Cardiac fibroblast (primary cell): Measurements from ENCODE around the gene RASSF4.

Experiments used
- DNase-seq, 2 donors: peaks; one replicate each; pipeline versions ENCODE4 v3.0.0 to v3.0.0-alpha.2; 2010; ENCODE audit warnings: low read depth in 2 of 2
- H3K4me3 ChIP-seq, 2 donors: replicated peaks in 1 of 2; 1 replicate in 1 of 2; 2 replicates in 1 of 2; pipeline ENCODE4 v1.5.1; 2011; ENCODE audit warnings: low read depth in 2 of 2, low read length in 2 of 2, mild to moderate bottlenecking in 2 of 2, moderate library complexity in 1 of 2
- TF ChIP-seq, protein P1 (sequence below): IDR thresholded peaks from one replicate; pipeline ENCODE4 v1.5.1; 2011; ENCODE audit warnings: low read depth, mild to moderate bottlenecking, low read length, inconsistent platforms

The RASSF4 gene

DNA sequence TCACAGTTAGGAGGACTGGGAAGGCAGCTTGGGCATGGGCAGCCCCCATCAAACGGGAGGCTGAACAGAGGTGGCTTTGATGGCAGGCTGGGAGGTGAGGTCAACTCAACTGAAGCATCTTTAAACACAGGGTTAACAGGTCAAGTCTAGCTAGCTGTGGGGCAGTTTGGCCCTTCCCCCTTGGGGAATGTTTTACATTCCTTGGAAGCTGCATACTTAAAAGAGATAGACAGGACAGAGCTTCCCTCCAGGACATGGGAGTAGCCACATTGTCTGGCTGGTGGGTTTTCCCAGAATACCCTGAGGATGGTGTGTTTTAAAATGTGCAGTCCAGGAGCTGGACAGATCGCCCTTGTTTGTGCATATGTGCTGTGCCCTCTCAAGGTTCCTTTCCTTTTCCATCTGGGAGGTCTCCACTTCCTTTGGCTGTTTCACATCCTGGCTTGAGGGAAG is 6.8 kb upstream of the RASSF4 start:
- no peak for DNase-seq
- TF ChIP-seq, protein P1, sequence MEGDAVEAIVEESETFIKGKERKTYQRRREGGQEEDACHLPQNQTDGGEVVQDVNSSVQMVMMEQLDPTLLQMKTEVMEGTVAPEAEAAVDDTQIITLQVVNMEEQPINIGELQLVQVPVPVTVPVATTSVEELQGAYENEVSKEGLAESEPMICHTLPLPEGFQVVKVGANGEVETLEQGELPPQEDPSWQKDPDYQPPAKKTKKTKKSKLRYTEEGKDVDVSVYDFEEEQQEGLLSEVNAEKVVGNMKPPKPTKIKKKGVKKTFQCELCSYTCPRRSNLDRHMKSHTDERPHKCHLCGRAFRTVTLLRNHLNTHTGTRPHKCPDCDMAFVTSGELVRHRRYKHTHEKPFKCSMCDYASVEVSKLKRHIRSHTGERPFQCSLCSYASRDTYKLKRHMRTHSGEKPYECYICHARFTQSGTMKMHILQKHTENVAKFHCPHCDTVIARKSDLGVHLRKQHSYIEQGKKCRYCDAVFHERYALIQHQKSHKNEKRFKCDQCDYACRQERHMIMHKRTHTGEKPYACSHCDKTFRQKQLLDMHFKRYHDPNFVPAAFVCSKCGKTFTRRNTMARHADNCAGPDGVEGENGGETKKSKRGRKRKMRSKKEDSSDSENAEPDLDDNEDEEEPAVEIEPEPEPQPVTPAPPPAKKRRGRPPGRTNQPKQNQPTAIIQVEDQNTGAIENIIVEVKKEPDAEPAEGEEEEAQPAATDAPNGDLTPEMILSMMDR: no peak
- no peak overlapping the region for H3K4me3 ChIP-seq

DNA sequence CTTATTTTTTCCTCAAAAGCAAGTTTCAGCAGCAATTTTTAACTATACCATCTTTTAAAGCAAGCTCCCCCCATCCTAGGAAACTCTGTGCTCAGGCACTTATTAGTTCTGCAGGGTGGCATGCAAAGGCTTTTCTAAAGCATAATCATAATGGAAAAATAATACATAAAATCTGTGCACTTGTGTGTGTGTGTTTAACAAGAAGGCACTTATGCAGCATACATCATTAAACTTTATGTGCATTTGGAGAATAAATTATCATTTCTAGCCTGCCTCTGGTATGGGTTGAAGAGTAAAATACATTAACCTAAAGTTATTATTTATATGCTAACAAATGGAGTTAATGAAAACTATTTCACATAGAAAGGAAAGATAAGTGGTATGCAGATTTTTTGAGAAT is 5.6 kb upstream of the RASSF4 start:
- TF ChIP-seq, protein P1: no peak
- H3K4me3 ChIP-seq: no peak overlapping the region
- DNase-seq: no peak

DNA sequence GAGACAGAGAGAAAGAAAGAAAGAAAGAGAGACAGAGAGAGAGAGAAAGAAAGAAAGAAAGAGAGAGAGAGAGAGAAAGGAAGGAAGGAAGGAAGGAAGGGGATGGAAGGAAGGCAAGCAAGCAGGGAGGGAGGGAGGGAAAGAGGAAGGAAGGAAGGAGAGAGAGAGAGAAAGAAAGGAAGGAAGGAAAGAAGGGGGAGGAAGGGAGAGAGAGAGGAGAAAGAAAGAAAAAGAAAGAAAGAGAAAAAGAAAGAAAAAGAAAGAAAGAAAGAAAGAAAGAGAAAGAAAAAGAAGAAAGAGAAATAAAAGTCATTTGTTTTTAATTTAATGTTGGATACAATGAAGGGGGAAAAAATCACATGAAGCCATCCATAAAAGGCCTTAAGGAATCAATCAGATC is 4.6 kb upstream of the RASSF4 start:
- DNase-seq: no peak
- TF ChIP-seq, protein P1: no peak
- no peak overlapping the region for H3K4me3 ChIP-seq

DNA sequence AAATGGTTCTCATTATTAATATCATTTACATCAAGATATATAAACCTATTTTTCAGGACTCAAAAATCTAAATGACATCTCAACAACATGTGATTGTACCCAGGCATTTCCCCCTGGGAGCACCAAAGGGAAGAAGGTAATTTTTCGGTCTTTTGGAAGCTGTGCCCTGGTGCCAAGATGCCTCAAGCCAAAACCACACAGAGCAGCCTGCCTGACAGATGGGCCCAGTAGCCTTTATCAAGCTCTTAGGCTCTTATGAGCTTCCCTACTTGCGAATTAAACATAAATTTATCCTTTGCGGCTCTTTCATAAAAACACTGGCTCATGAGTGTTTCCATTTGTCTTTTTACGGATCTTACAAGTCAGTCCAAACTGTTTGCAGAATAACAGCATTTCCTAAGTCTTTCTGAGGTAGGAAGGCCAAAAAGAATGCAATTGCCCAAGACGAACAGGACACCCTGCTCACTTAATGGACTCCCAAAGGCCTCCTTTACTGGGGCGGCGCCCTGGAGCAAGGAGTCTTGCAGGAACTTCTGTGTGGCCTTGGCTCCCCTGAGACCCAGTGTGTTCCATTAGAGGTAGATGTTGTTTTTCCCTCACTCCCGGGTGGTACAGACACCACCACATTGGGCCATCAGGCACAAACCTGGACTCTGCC is 4.1 kb upstream of the RASSF4 start:
- TF ChIP-seq, protein P1: no peak
- no peak for DNase-seq
- no peak overlapping the region for H3K4me3 ChIP-seq

DNA sequence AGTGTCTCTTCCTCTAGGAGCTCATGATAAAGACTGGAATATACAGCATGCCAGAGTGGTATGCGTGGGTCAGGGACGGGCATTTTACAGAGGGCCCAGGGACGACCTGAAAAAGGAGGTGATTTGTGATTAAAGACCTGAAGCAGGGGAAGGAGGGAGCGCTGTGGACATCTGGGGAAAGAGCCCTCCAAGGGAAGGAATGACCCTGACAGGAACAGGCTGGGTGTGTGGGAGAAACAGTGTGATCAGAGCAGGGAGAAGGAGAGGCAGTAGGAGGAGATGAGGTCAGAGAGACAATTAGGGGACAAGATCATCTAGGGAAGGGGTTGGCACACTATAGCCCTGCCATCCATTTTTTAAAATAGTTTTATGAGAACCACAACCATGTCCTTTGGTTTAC is 3.4 kb upstream of the RASSF4 start:
- DNase-seq: no peak
- TF ChIP-seq, protein P1: no peak
- no peak overlapping the region for H3K4me3 ChIP-seq

DNA sequence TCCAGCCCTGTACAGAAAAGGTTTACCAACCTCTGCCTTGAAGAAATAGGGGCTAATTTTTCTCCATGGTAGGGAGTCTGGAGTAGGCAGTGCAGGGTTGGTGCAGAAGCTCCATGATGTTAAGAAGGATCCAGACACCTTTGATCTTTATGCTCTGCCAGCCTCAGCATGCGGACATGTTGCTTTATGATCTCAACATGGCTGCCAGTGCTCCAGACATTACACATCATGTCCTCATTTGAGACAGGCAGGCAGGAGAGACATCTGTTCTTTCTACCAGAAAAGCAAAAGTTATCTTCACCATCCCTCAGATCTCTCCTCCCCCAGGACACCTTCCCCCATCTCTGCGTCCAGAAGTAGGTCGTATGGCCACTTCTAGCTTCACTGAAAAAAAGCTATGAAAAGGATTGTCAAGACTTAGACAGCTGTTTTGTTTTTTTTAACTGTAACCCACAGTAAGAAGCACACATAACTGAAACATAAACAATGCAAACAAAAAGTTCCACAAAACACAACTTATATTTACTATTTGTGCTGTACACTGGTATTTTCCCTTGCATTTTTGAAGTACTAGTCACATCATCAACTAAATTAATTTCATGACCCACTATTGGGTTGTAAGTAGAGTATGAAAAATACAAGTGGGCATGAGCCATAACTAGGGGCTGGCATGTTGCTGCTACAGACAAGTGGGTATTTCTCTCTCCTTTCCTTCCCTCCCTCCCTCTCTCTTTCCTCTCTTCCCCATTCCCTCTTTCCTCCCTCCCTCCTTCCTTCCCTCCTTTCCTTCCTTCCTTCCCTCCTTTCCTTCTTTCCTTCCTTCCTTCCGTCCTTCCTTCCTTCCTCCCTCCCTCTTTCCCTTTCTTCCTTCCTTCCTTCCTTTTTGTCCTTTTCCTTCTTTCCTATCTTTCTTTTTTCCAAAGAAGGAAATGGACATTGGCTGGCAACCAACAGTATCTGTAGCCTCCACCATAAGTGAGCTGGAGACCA is 2.6 kb upstream of the RASSF4 start:
- DNase-seq: no peak

More for the DNA sequence above, 2.6 kb upstream of the RASSF4 start:
- TF ChIP-seq, protein P1: no peak
- no peak overlapping the region for H3K4me3 ChIP-seq
